ENCODE data around the gene CHST3.

Gene CHST3

GRCh38 chr10:72002354-72003295, 38.4 kb downstream of the CHST3 start:
- H3K27ac Mint-ChIP-seq = no peak overlapping the region

GRCh38 chr10:72006026-72006425, 41.8 kb downstream of the CHST3 start:
- Mint-ChIP-seq H3K27me3 (no peaks in the 10 kb centered on the region), H3K27ac (no peak overlapping the region), H3K9me3 (no peaks in the 10 kb centered on the region), H3K36me3 (ENCODE audit: low read depth) (no peaks in the 10 kb centered on the region), H3K4me3 (no peak overlapping the region), H3K4me1 (ENCODE audit: low read depth) (no peaks in the 10 kb centered on the region)

More at GRCh38 chr10:72002354-72003295, 38.4 kb downstream of the CHST3 start:
- Mint-ChIP-seq H3K36me3 (ENCODE audit: low read depth) (no peaks in the 10 kb centered on the region), H3K4me1 (ENCODE audit: low read depth) (no peaks in the 10 kb centered on the region), H3K9me3 (no peaks in the 10 kb centered on the region), H3K4me3 (no peak overlapping the region), H3K27me3 (no peaks in the 10 kb centered on the region)

DNA sequence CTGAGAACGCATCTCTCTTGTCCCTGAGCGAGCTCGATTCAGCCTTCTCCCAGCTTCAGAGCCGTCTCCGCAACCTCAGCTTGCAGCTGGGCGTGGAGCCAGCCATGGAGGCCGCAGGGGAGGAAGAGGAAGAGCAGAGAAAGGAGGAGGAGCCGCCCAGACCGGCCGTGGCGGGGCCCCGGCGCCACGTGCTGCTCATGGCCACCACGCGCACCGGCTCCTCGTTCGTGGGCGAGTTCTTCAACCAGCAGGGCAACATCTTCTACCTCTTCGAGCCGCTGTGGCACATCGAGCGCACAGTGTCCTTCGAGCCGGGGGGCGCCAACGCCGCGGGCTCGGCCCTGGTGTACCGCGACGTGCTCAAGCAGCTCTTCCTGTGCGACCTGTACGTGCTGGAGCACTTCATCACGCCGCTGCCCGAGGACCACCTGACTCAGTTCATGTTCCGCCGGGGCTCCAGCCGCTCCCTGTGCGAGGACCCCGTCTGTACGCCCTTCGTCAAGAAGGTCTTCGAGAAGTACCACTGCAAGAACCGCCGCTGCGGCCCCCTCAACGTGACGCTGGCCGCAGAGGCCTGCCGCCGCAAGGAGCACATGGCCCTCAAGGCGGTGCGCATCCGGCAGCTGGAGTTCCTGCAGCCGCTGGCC, 43.2 kb downstream of the CHST3 start:
- no peaks in the 10 kb centered on the region for H3K9me3 Mint-ChIP-seq
- H3K4me1 Mint-ChIP-seq (ENCODE audit: low read depth) = no peaks in the 10 kb centered on the region
- no peak overlapping the region for H3K4me3 Mint-ChIP-seq
- H3K27me3 Mint-ChIP-seq = no peaks in the 10 kb centered on the region
- H3K36me3 Mint-ChIP-seq (ENCODE audit: low read depth) = no peaks in the 10 kb centered on the region
- H3K27ac Mint-ChIP-seq = no peak overlapping the region

DNA sequence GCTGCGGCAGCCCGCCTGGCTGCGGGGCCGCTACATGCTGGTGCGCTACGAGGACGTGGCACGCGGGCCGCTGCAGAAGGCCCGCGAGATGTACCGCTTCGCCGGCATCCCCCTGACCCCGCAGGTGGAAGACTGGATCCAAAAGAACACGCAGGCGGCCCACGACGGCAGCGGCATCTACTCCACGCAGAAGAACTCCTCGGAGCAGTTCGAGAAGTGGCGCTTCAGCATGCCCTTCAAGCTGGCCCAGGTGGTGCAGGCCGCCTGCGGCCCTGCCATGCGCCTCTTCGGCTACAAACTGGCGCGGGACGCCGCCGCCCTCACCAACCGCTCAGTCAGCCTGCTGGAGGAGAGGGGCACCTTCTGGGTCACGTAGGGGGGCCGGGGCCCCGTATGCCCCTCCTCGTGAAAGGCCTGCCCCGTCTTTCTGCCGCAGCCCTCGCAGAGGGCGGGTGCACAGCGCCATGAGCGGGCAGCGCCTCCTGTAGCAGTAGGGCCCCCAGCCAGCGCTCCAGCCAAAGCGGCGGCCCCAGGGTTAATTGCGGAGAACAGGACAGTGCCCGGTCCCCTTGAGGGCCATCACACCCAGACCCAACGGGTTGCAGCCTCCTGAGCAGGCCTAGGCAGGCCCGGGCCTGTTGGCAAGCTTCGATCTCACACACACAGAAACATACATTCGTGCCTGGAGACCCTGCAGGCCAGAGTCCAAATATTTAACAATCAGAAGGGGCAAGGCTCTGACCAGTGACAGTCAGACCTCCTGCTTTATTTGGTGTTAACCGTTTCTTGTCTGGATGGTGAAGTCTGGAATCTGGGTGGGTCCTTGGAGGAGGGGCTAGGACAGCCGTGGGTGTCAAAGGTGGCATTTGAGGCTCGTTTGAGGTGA, 44.1 kb downstream of the CHST3 start:
- H3K4me3 Mint-ChIP-seq = no peak overlapping the region
- H3K27me3 Mint-ChIP-seq = no peaks in the 10 kb centered on the region
- no peaks in the 10 kb centered on the region for H3K36me3 Mint-ChIP-seq (ENCODE audit: low read depth)
- no peaks in the 10 kb centered on the region for H3K9me3 Mint-ChIP-seq
- no peaks in the 10 kb centered on the region for H3K4me1 Mint-ChIP-seq (ENCODE audit: low read depth)
- no peak overlapping the region for H3K27ac Mint-ChIP-seq

GRCh38 chr10:72009051-72009424, 44.8 kb downstream of the CHST3 start:
- Mint-ChIP-seq H3K9me3 (no peaks in the 10 kb centered on the region), H3K4me1 (ENCODE audit: low read depth) (no peaks in the 10 kb centered on the region), H3K36me3 (ENCODE audit: low read depth) (no peaks in the 10 kb centered on the region), H3K27me3 (no peaks in the 10 kb centered on the region), H3K4me3 (no peak overlapping the region), H3K27ac (no peak overlapping the region)

GRCh38 chr10:72009425-72010081, 45.4 kb downstream of the CHST3 start:
- H3K27me3 Mint-ChIP-seq = no peaks in the 10 kb centered on the region
- H3K9me3 Mint-ChIP-seq = no peaks in the 10 kb centered on the region
- H3K27ac Mint-ChIP-seq = no peak overlapping the region
- no peaks in the 10 kb centered on the region for H3K36me3 Mint-ChIP-seq (ENCODE audit: low read depth)
- H3K4me1 Mint-ChIP-seq (ENCODE audit: low read depth) = no peaks in the 10 kb centered on the region
- H3K4me3 Mint-ChIP-seq = no peak overlapping the region

DNA sequence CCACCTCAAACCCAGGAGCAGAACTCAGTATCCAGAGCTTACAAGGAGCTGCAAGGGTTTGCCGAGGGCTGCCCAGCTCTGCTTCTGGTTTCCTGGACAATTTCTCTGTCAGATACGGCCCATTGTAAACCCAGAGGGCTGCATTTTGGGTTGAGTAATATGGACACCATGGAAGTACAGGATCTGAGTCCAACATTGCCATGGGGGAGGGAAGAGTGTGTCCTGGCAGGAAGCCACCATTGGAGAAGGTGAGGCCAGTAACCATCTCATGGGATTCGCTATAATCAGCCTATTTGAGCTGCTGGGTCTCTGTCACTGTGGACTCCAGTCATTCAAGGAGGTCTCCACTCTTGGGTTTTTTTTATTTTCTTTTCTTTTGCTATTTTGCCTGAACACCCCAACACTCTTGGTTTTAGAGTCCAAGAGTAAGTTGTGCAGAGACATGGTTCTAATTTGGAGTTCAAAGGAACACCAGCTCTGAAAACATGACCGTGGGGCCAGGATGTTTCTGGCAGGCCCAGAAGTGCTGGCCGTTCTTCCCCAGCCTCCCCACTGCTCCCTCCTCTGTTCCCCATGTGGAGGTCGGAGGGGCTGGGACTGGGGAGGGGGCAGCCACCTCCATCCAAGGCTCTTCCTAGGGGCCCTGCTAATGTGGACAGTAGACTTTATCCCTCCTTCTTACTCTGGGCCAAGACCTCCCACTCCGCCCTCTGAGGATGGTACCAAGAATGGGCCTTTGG, 46.2 kb downstream of the CHST3 start:
- Mint-ChIP-seq H3K27ac (no peak overlapping the region), H3K9me3 (no peaks in the 10 kb centered on the region), H3K4me1 (ENCODE audit: low read depth) (no peaks in the 10 kb centered on the region), H3K36me3 (ENCODE audit: low read depth) (no peaks in the 10 kb centered on the region), H3K27me3 (no peaks in the 10 kb centered on the region), H3K4me3 (no peak overlapping the region)

DNA sequence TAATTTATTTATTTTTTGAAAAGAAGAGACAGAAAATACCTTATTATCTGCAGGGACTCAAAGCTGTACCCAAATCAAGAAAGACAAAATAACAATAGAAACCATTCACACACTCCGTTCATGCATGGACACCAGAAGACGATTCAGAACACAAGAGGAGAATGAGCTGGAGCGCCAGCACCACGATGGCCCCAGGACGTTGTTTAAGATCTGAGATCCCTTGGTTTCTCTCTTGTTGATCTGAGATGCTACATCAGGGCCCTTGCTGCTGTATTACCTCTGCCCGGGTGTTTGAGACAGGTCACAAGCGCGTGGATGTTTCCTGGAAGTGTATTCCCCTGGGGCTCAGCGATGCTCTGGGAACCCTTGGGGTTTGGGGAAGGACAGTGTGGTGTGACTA, 46.8 kb downstream of the CHST3 start:
- Mint-ChIP-seq H3K36me3 (ENCODE audit: low read depth) (no peaks in the 10 kb centered on the region), H3K4me3 (no peak overlapping the region), H3K27ac (no peak overlapping the region), H3K4me1 (ENCODE audit: low read depth) (no peaks in the 10 kb centered on the region), H3K27me3 (no peaks in the 10 kb centered on the region), H3K9me3 (no peaks in the 10 kb centered on the region)

GRCh38 chr10:72011468-72011867, 47.3 kb downstream of the CHST3 start:
- Mint-ChIP-seq H3K4me3 (no peak overlapping the region), H3K27ac (no peak overlapping the region), H3K27me3 (no peaks in the 10 kb centered on the region), H3K4me1 (ENCODE audit: low read depth) (no peaks in the 10 kb centered on the region), H3K36me3 (ENCODE audit: low read depth) (no peaks in the 10 kb centered on the region), H3K9me3 (no peaks in the 10 kb centered on the region)

- H3K4me3 Mint-ChIP-seq = no peak overlapping the region
- H3K27me3 Mint-ChIP-seq = no peaks in the 10 kb centered on the region
- no peaks in the 10 kb centered on the region for H3K4me1 Mint-ChIP-seq (ENCODE audit: low read depth)
- H3K36me3 Mint-ChIP-seq (ENCODE audit: low read depth) = no peaks in the 10 kb centered on the region
- no peaks in the 10 kb centered on the region for H3K9me3 Mint-ChIP-seq
- H3K27ac Mint-ChIP-seq = no peak overlapping the region
Measured at GRCh38 chr10:72011976-72012512, 47.8 kb downstream of the CHST3 start.

GRCh38 chr10:72012796-72013195, 48.6 kb downstream of the CHST3 start:
- no peak overlapping the region for H3K4me3 Mint-ChIP-seq
- no peaks in the 10 kb centered on the region for H3K27me3 Mint-ChIP-seq
- peak overlapping the region; percentile 19 for H3K27ac Mint-ChIP-seq
- H3K4me1 Mint-ChIP-seq (ENCODE audit: low read depth) = no peaks in the 10 kb centered on the region
- no peaks in the 10 kb centered on the region for H3K9me3 Mint-ChIP-seq
- H3K36me3 Mint-ChIP-seq (ENCODE audit: low read depth) = no peaks in the 10 kb centered on the region

DNA sequence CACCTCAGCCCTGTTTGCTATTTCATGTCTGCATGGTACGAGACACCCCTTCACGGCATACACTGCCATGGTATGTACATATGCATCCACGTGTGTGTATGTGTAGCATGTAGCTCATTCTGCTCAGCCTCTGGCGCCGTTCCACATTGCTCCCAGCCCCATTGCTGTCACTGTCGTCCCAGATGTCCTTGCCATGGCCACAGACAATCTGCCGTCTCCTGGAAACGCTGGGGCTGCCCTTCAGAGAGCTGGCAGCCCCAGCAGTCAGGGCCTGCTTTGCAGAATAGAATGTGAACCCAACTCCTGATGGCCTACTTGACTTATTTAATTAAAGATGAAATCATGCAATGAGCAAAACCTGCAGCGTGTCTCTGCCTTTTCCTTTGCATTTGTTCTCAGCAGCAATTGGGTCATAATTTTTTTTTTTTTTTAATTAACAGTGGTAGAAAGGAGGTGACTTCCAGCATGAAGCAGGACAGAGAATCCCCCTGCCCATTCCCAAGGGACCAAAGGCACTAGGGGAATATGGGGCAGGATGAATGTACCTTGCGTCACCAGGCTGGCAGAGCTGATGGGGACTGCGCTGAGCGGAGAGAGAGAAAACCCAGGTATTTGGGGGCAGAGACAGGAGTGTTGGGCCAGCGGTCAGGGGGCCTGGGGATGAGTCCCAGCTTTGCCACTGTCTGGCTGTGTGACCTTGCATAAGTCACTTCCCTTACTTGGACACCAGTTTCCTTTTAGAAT, 49.2 kb downstream of the CHST3 start:
- Mint-ChIP-seq H3K9me3 (no peaks in the 10 kb centered on the region), H3K4me1 (ENCODE audit: low read depth) (no peaks in the 10 kb centered on the region), H3K27me3 (peaks cover under 1% of the 10 kb centered on the region), H3K36me3 (ENCODE audit: low read depth) (no peaks in the 10 kb centered on the region), H3K4me3 (no peak overlapping the region), H3K27ac (peak overlapping the region; percentile 19)

GRCh38 chr10:72014197-72014596, 50.0 kb downstream of the CHST3 start:
- H3K36me3 Mint-ChIP-seq (ENCODE audit: low read depth) = no peaks in the 10 kb centered on the region
- H3K9me3 Mint-ChIP-seq = no peaks in the 10 kb centered on the region
- no peak overlapping the region for H3K27ac Mint-ChIP-seq
- no peaks in the 10 kb centered on the region for H3K4me1 Mint-ChIP-seq (ENCODE audit: low read depth)
- peaks cover 4% of the 10 kb centered on the region for H3K27me3 Mint-ChIP-seq
- no peak overlapping the region for H3K4me3 Mint-ChIP-seq

All from stimulated activated naive CD8-positive, alpha-beta T cell treated with anti-CD3 and anti-CD28 coated beads, Interleukin-15, Interleukin-2, amounts not matched to agents 100 ng/mL and 50 ng/mL, for 24 hours (primary cell).